Naive thymus-derived CD4-positive, alpha-beta T cell (primary cell): ENCODE data around the gene MUC6. TPM values are rescaled to one million over a fixed set of nuclear protein-coding genes. Genes with fewer than 3 reads are reported as not detected.

ENCODE experiments used
- ATAC-seq: fragments of 150-1000 bp; cut with Tn5 transposase; 2 replicates; pipeline ENCODE4 v1.10.0; 2021; ENCODE audit warnings: mild to moderate bottlenecking, moderate library complexity
- CTCF ChIA-PET: fragments of 350-600 bp; sonication (Branson Sonifier 250); formaldehyde crosslinking; loops from one replicate; lab custom pipeline; 2021; ENCODE audit warnings: antibody characterized with exemption; lab: Charles Lee
- POLR2A ChIA-PET: fragments of 350-600 bp; sonication (Branson Sonifier 250); formaldehyde crosslinking; loops from one replicate; lab custom pipeline; 2021; ENCODE audit warnings: antibody characterized with exemption, inconsistent platforms; lab: Charles Lee
- DNase-seq, 9 donors: peaks; one replicate each; pipeline versions ENCODE4 v3.0.0 to v3.0.0-alpha.2; 2020 to 2022; ENCODE audit warnings: mixed read lengths in 1 of 9
- H3K27ac ChIP-seq: one replicate; pipeline ENCODE4 v1.7.0; 2013; ENCODE audit warnings: mild to moderate bottlenecking, low read depth, low read length, moderate library complexity
- H3K27me3 ChIP-seq, 2 donors: one replicate each; pipeline ENCODE4 v1.7.0; 2013; ENCODE audit warnings: low read length in 2 of 2, mild to moderate bottlenecking in 2 of 2, moderate library complexity in 2 of 2; ENCODE audit not compliant: control insufficient read depth in 2 of 2, insufficient read depth in 2 of 2
- H3K36me3 ChIP-seq, 3 experiments: 1 replicate in 2 of 3; 2 replicates in 1 of 3; pipeline ENCODE4 v1.7.0; 2013; ENCODE audit warnings: low read length in 3 of 3, mild to moderate bottlenecking in 3 of 3, moderate library complexity in 1 of 3; ENCODE audit not compliant: insufficient read depth in 3 of 3, control insufficient read depth in 2 of 3
- H3K4me1 ChIP-seq, 2 donors: one replicate each; pipeline ENCODE4 v1.7.0; 2013; ENCODE audit warnings: low read length in 2 of 2, mild to moderate bottlenecking in 2 of 2, moderate library complexity in 1 of 2; ENCODE audit not compliant: control insufficient read depth in 2 of 2, insufficient read depth in 2 of 2
- H3K4me3 ChIP-seq: 2 replicates; pipeline ENCODE4 v1.7.0; 2013; ENCODE audit warnings: mild to moderate bottlenecking, low read length
- H3K9me3 ChIP-seq, 3 experiments: 1 replicate in 2 of 3; 2 replicates in 1 of 3; pipeline ENCODE4 v1.7.0; 2013; ENCODE audit warnings: low read length in 3 of 3; ENCODE audit not compliant: control insufficient read depth in 2 of 3
- H3K27ac Mint-ChIP-seq, 9 donors: one replicate each; pipeline ENCODE4 v1.8.0; 2020 to 2022; ENCODE audit warnings: mixed read lengths in 9 of 9, mild to moderate bottlenecking in 8 of 9, moderate library complexity in 5 of 9, inconsistent platforms in 2 of 9
- H3K27me3 Mint-ChIP-seq, 5 donors: one replicate each; pipeline ENCODE4 v1.8.0; 2021 to 2022; ENCODE audit warnings: mixed read lengths in 5 of 5, mild to moderate bottlenecking in 1 of 5
- H3K36me3 Mint-ChIP-seq, 5 donors: one replicate each; pipeline ENCODE4 v1.8.0; 2020 to 2022; ENCODE audit warnings: mixed read lengths in 5 of 5, mild to moderate bottlenecking in 3 of 5, inconsistent platforms in 1 of 5
- H3K4me1 Mint-ChIP-seq, 7 donors: one replicate each; pipeline ENCODE4 v1.8.0; 2020 to 2022; ENCODE audit warnings: mixed read lengths in 7 of 7, mild to moderate bottlenecking in 3 of 7, inconsistent platforms in 1 of 7
- H3K4me3 Mint-ChIP-seq, 10 donors: one replicate each; pipeline ENCODE4 v1.8.0; 2020 to 2022; ENCODE audit warnings: mild to moderate bottlenecking in 10 of 10, mixed read lengths in 10 of 10, moderate library complexity in 6 of 10, inconsistent platforms in 2 of 10
- H3K9me3 Mint-ChIP-seq, 11 donors: one replicate each; pipeline ENCODE4 v1.8.0; 2020 to 2022; ENCODE audit warnings: mixed read lengths in 11 of 11, mild to moderate bottlenecking in 4 of 11, inconsistent platforms in 1 of 11, moderate library complexity in 1 of 11
- intact Hi-C, 2 donors: fragments of 100-400 bp; cut with micrococcal nuclease; formaldehyde crosslinking; loops; one replicate each; pipeline ENCODE4 v1.15.1; 2023
- polyA plus RNA-seq, 2 donors: library from polyadenylated mRNA; unstranded; fragments of 300-500 nt; fragmentation: Illumina TruSeq; gene quantifications; one replicate each; pipeline ENCODE4 v1.2.3, GENCODE V29; 2021
- total RNA-seq, 6 experiments: library from RNA in 5 of 6; stranded (reverse) in 5 of 6; gene quantifications; 1 replicate in 5 of 6; 2 replicates in 1 of 6; pipeline ENCODE4 v1.2.3 and lab custom pipeline; 2021 to 2026

Gene MUC6
- total and polyA plus RNA-seq, 7 experiments from 2014 or later = not detected

- H3K9me3 ChIP-seq = no peaks in the 10 kb centered on the region
- H3K4me3 Mint-ChIP-seq = peak overlapping the region in 1 of 10 donors; percentile 43
- no peaks in the 10 kb centered on the region for H3K4me1 ChIP-seq
- H3K9me3 Mint-ChIP-seq = peaks cover 0 to 3% (median 0%) of the 10 kb centered on the region in 11 donors
- H3K27me3 ChIP-seq = no peaks in the 10 kb centered on the region
- intact Hi-C loops = no loop called here
- ChIA-PET CTCF (interaction anchor here (0.6 kb wide), 1 partner anchor 19 kb away, joined by 3 read pairs; no protein-coding TSS in a partner anchor), POLR2A (no interaction called here)
- ATAC-seq (no peak), DNase-seq (no peak)
- no peak overlapping the region for H3K27ac ChIP-seq
- H3K36me3 ChIP-seq = peaks cover 0 to 75% (median 23%) of the 10 kb centered on the region in 3 experiments
- H3K27me3 Mint-ChIP-seq = no peaks in the 10 kb centered on the region
- H3K4me3 ChIP-seq = no peak overlapping the region
- peaks cover 5 to 27% (median 9%) of the 10 kb centered on the region in 5 donors for H3K36me3 Mint-ChIP-seq
- peak overlapping the region in 8 of 9 donors; percentile 68 to 93 (median 83) for H3K27ac Mint-ChIP-seq
- peaks cover 11 to 16% (median 14%) of the 10 kb centered on the region in 7 donors for H3K4me1 Mint-ChIP-seq
Measured at GRCh38 chr11:995752-996420, 40.6 kb downstream of the MUC6 start.

GRCh38 chr11:995044-995751 is 41.3 kb downstream of the MUC6 start:
- H3K27ac Mint-ChIP-seq = peak overlapping the region in 6 of 9 donors; percentile 63 to 83 (median 74)
- peaks cover 11 to 16% (median 14%) of the 10 kb centered on the region in 7 donors for H3K4me1 Mint-ChIP-seq
- DNase-seq (no peak), ATAC-seq (no peak)
- no peaks in the 10 kb centered on the region for H3K27me3 Mint-ChIP-seq
- intact Hi-C loops = no loop called here
- ChIA-PET POLR2A (no interaction called here), CTCF (no interaction called here)
- Histone ChIP-seq H3K4me3 (no peak overlapping the region), H3K9me3 (no peaks in the 10 kb centered on the region), H3K27me3 (no peaks in the 10 kb centered on the region), H3K4me1 (no peaks in the 10 kb centered on the region), H3K36me3 (peaks cover 0 to 74% (median 23%) of the 10 kb centered on the region in 3 experiments), H3K27ac (no peak overlapping the region)
- peaks cover 0 to 3% (median 0%) of the 10 kb centered on the region in 11 donors for H3K9me3 Mint-ChIP-seq
- H3K36me3 Mint-ChIP-seq = peaks cover 3 to 23% (median 9%) of the 10 kb centered on the region in 5 donors
- no peak overlapping the region for H3K4me3 Mint-ChIP-seq

GRCh38 chr11:993632-994167 is 42.8 kb downstream of the MUC6 start:
- Histone ChIP-seq H3K9me3 (no peaks in the 10 kb centered on the region), H3K27ac (no peak overlapping the region), H3K4me1 (no peaks in the 10 kb centered on the region), H3K4me3 (no peak overlapping the region), H3K36me3 (peaks cover 0 to 86% (median 27%) of the 10 kb centered on the region in 3 experiments), H3K27me3 (no peaks in the 10 kb centered on the region)
- ChIA-PET POLR2A (no interaction called here), CTCF (no interaction called here)
- intact Hi-C loops = no loop called here
- Mint-ChIP-seq H3K27ac (no peak overlapping the region), H3K4me1 (peaks cover 11 to 16% (median 14%) of the 10 kb centered on the region in 7 donors), H3K36me3 (peaks cover 3 to 28% (median 12%) of the 10 kb centered on the region in 5 donors), H3K4me3 (no peak overlapping the region), H3K9me3 (peaks cover 0 to 3% (median 0%) of the 10 kb centered on the region in 11 donors), H3K27me3 (no peaks in the 10 kb centered on the region)
- DNase-seq (no peak), ATAC-seq (no peak)

GRCh38 chr11:992577-992976 is 43.9 kb downstream of the MUC6 start:
- Mint-ChIP-seq H3K27ac (no peak overlapping the region), H3K36me3 (peaks cover 3 to 33% (median 12%) of the 10 kb centered on the region in 5 donors), H3K9me3 (peaks cover 0 to 3% (median 0%) of the 10 kb centered on the region in 11 donors), H3K4me1 (peaks cover 11 to 16% (median 14%) of the 10 kb centered on the region in 7 donors), H3K4me3 (no peak overlapping the region), H3K27me3 (no peaks in the 10 kb centered on the region)
- Histone ChIP-seq H3K4me1 (no peaks in the 10 kb centered on the region), H3K9me3 (no peaks in the 10 kb centered on the region), H3K27me3 (no peaks in the 10 kb centered on the region), H3K4me3 (no peak overlapping the region), H3K36me3 (peaks cover 0 to 92% (median 27%) of the 10 kb centered on the region in 3 experiments), H3K27ac (no peak overlapping the region)
- ChIA-PET POLR2A (no interaction called here), CTCF (no interaction called here)
- intact Hi-C loops = no loop called here
- no peak for DNase-seq
- no peak for ATAC-seq

- ATAC-seq (no peak), DNase-seq (no peak)
- ChIA-PET POLR2A (interaction anchor here (0.5 kb wide), 1 partner anchor 392 kb away, joined by 3 read pairs; no protein-coding TSS in a partner anchor), CTCF (no interaction called here)
- Mint-ChIP-seq H3K27me3 (no peaks in the 10 kb centered on the region), H3K36me3 (peaks cover 3 to 30% (median 12%) of the 10 kb centered on the region in 5 donors), H3K4me1 (peaks cover 11 to 16% (median 14%) of the 10 kb centered on the region in 7 donors), H3K27ac (no peak overlapping the region), H3K9me3 (peaks cover 0 to 3% (median 0%) of the 10 kb centered on the region in 11 donors), H3K4me3 (no peak overlapping the region)
- Histone ChIP-seq H3K9me3 (no peaks in the 10 kb centered on the region), H3K4me1 (no peaks in the 10 kb centered on the region), H3K4me3 (no peak overlapping the region), H3K36me3 (peaks cover 0 to 94% (median 27%) of the 10 kb centered on the region in 3 experiments), H3K27ac (no peak overlapping the region), H3K27me3 (no peaks in the 10 kb centered on the region)
- intact Hi-C loops = no loop called here
Measured at GRCh38 chr11:991711-992307, 44.7 kb downstream of the MUC6 start.

GRCh38 chr11:991034-991433 is 45.5 kb downstream of the MUC6 start:
- DNase-seq (no peak), ATAC-seq (no peak)
- Histone ChIP-seq H3K4me3 (no peak overlapping the region), H3K4me1 (no peaks in the 10 kb centered on the region), H3K36me3 (peaks cover 0 to 94% (median 24%) of the 10 kb centered on the region in 3 experiments), H3K9me3 (no peaks in the 10 kb centered on the region), H3K27me3 (no peaks in the 10 kb centered on the region), H3K27ac (no peak overlapping the region)
- no peak overlapping the region for H3K4me3 Mint-ChIP-seq
- H3K27me3 Mint-ChIP-seq = no peaks in the 10 kb centered on the region
- H3K9me3 Mint-ChIP-seq = peaks cover 0 to 3% (median 0%) of the 10 kb centered on the region in 11 donors
- H3K36me3 Mint-ChIP-seq = peaks cover 3 to 26% (median 10%) of the 10 kb centered on the region in 5 donors
- H3K27ac Mint-ChIP-seq = peak overlapping the region in 2 of 9 donors; percentile 38 to 62
- POLR2A ChIA-PET = no interaction called here
- intact Hi-C loops = no loop called here
- CTCF ChIA-PET = no interaction called here
- peaks cover 8 to 12% (median 10%) of the 10 kb centered on the region in 7 donors for H3K4me1 Mint-ChIP-seq
